KMS-11 (cell line): ENCODE measurements around the gene AP5S1.

Experiments
- H2AFZ ChIP-seq: fragments of 200-600 bp; sonication (generic); 2 replicates; pipeline ENCODE4 v1.6.1; 2016; ENCODE audit warnings: antibody characterized with exemption, mixed run types, low read depth
- H3K27ac ChIP-seq: fragments of 200-600 bp; sonication (generic); 2 replicates; pipeline ENCODE4 v1.6.1; 2016; ENCODE audit warnings: mild to moderate bottlenecking, mixed run types
- H3K27me3 ChIP-seq: fragments of 200-600 bp; sonication (generic); 2 replicates; pipeline ENCODE4 v1.6.1; 2017; ENCODE audit warnings: mild to moderate bottlenecking, low read depth, mixed run types, moderate library complexity; ENCODE audit not compliant: insufficient read depth
- H3K36me3 ChIP-seq: fragments of 200-600 bp; sonication (generic); 2 replicates; pipeline ENCODE4 v1.6.1; 2017; ENCODE audit warnings: mild to moderate bottlenecking, mixed run types; ENCODE audit not compliant: insufficient read depth
- H3K4me1 ChIP-seq: fragments of 200-600 bp; sonication (generic); 2 replicates; pipeline ENCODE4 v1.6.1; 2016; ENCODE audit warnings: mild to moderate bottlenecking, low read depth, mixed run types; ENCODE audit not compliant: poor library complexity, severe bottlenecking
- H3K4me2 ChIP-seq: fragments of 200-600 bp; sonication (generic); 2 replicates; pipeline ENCODE4 v1.7.0; 2016; ENCODE audit warnings: mild to moderate bottlenecking, mixed run types
- H3K4me3 ChIP-seq: fragments of 200-600 bp; sonication (generic); IDR thresholded peaks from 2 replicates; pipeline ENCODE4 v1.6.1; 2017; ENCODE audit warnings: low read depth, low read length, mixed read lengths; ENCODE audit not compliant: insufficient read depth
- H3K79me2 ChIP-seq: fragments of 200-600 bp; sonication (generic); 2 replicates; pipeline ENCODE4 v1.6.1; 2016; ENCODE audit warnings: low read depth, mixed run types; ENCODE audit not compliant: insufficient read depth
- H3K9ac ChIP-seq: fragments of 200-600 bp; sonication (generic); 2 replicates; pipeline ENCODE4 v1.6.1; 2016; ENCODE audit warnings: mild to moderate bottlenecking, mixed run types
- H4K20me1 ChIP-seq: fragments of 200-600 bp; sonication (generic); 2 replicates; pipeline ENCODE4 v1.6.1; 2016; ENCODE audit warnings: mild to moderate bottlenecking, mixed run types; ENCODE audit not compliant: insufficient read depth
- CTCF ChIP-seq: fragments of 200-600 bp; sonication (generic); conservative IDR thresholded peaks from 2 replicates; pipeline ENCODE4 v1.6.1; 2017; ENCODE audit warnings: low read depth, mild to moderate bottlenecking, antibody characterized with exemption, low read length, moderate library complexity, mixed read lengths

AP5S1 gene

GRCh38 chr20:3801846-3802245, 18.5 kb upstream of the AP5S1 start:
- Histone ChIP-seq H3K4me2 (no peak overlapping the region), H4K20me1 (no peaks in the 10 kb centered on the region), H3K27me3 (no peaks in the 10 kb centered on the region), H3K36me3 (no peaks in the 10 kb centered on the region), H3K27ac (no peak overlapping the region), H3K79me2 (peaks cover 4% of the 10 kb centered on the region; the same call in 1 of the 2 replicates), H3K4me3 (no peak overlapping the region), H3K9ac (no peak overlapping the region), H3K4me1 (peaks cover 18% of the 10 kb centered on the region), H2AFZ (no peak overlapping the region)
- no peak for TF ChIP-seq CTCF

DNA sequence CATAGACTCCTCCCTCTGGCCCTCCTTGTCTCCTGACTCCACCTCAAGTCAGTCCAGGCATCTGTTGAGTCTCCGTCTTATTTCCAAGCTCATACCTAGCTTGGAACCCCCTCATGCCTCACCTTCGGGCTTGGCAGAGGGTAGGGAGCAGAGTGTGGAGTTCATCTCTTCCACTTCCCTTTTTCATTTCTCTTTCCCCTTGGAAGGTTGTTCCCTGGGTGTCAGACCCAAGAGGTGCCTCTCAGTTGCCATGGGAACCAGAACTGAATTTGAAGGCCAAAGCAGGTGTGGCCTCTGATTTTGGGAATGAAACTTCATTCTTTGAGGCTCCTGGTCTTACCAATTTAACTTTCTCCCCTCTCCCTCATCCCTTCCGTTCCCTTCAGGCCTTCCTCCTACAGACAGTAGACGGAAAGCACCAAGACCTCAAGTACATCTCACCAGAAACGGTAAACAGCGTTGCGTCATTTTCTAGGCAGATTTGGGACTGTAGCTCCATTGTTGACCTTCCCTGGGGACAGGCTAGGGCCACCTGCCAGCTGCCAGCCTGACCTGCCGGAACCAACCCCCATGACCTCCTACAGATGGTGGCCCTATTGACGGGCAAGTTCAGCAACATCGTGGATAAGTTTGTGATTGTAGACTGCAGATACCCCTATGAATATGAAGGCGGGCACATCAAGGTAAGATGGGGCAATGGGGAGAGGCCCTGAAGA, 17.7 kb upstream of the AP5S1 start:
- no peak overlapping the region for H3K4me2 ChIP-seq
- no peak overlapping the region for H3K9ac ChIP-seq
- no peaks in the 10 kb centered on the region for H3K36me3 ChIP-seq
- H3K27me3 ChIP-seq: no peaks in the 10 kb centered on the region
- H3K4me3 ChIP-seq: no peak overlapping the region
- TF ChIP-seq CTCF: no peak
- no peaks in the 10 kb centered on the region for H3K79me2 ChIP-seq
- no peak overlapping the region for H2AFZ ChIP-seq
- H4K20me1 ChIP-seq: no peaks in the 10 kb centered on the region
- H3K4me1 ChIP-seq: peaks cover 18% of the 10 kb centered on the region
- no peak overlapping the region for H3K27ac ChIP-seq

DNA sequence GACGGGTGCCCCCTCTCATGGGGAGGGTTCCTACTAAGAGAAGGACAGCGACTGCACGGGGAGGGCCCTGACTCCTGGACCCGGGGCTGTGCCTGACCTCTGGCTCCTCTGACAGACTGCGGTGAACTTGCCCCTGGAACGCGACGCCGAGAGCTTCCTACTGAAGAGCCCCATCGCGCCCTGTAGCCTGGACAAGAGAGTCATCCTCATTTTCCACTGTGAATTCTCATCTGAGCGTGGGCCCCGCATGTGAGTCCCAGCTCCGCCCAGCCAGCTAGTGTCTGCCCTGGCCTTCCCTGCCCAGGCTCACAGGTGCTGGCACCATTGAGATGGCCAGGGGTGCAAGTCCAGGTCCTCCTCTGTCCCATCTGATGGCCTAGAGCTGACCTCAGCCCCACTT, 17.1 kb upstream of the AP5S1 start:
- Histone ChIP-seq H2AFZ (no peak overlapping the region), H3K36me3 (no peaks in the 10 kb centered on the region), H3K79me2 (no peaks in the 10 kb centered on the region), H3K9ac (no peak overlapping the region), H3K27me3 (no peaks in the 10 kb centered on the region), H3K4me3 (no peak overlapping the region), H3K4me2 (no peak overlapping the region), H4K20me1 (no peaks in the 10 kb centered on the region), H3K27ac (no peak overlapping the region), H3K4me1 (peaks cover 17% of the 10 kb centered on the region)
- no peak for TF ChIP-seq CTCF

DNA sequence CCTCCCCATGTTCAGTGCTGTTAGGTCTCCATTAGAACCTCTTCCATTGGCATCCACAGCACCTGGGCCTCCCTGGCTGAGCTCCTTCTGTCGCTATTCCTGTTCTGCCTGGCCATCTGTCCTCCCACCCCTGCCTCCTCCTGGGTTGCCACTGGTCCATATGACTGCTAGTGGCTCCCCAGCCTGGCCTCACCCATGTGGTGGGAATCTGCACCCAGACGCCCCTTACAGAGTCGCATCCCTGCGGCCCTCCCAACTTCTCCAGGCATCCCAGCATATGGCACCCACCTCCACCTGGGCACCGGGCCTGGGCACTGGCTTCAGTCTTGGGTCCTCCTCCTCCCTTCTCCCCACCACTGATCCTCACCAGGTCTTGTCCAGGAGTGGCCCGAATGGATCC, 16.5 kb upstream of the AP5S1 start:
- no peak overlapping the region for H3K4me2 ChIP-seq
- no peaks in the 10 kb centered on the region for H3K27me3 ChIP-seq
- no peaks in the 10 kb centered on the region for H3K36me3 ChIP-seq
- TF ChIP-seq CTCF: no peak
- H4K20me1 ChIP-seq: no peaks in the 10 kb centered on the region
- no peak overlapping the region for H3K4me3 ChIP-seq
- H2AFZ ChIP-seq: no peak overlapping the region
- H3K27ac ChIP-seq: no peak overlapping the region
- peaks cover 11% of the 10 kb centered on the region for H3K4me1 ChIP-seq
- H3K79me2 ChIP-seq: no peaks in the 10 kb centered on the region
- H3K9ac ChIP-seq: no peak overlapping the region
